ENCODE data around the gene PRICKLE1. TPM values are rescaled to one million over a fixed set of nuclear protein-coding genes. Genes with fewer than 3 reads are reported as not detected.
A peak's percentile ranks its signal among the peaks of the same experiment; 100 is the strongest.

Gene PRICKLE1
- total and polyA plus RNA-seq, 2 of the 4 experiments (the other 2 are of a cell fraction) = 21.3 to 21.7 TPM

- dilution Hi-C loops (cut with HindIII; ENCODE audit: low sequenced_read_pairs, unreplicated experiment) (no loop called here), in situ Hi-C loops (cut with MboI; ENCODE audit: low sequenced_read_pairs) (loop anchor here (10.0 kb wide), 2 partner anchors 697 to 747 kb away; no protein-coding TSS in a partner anchor), intact Hi-C loops (cut with micrococcal nuclease) (loop anchor here (1.0 to 10.0 kb wide), 5 partner anchors 106 to 749 kb away; no protein-coding TSS in a partner anchor)
- BruUV-seq (replicated peaks) = TSS peak; percentile 16
- Histone ChIP-seq H3K4me2 (ENCODE audit: low read depth, low read length) (peak overlapping the region; percentile 92), H4K20me1 (ENCODE audit: insufficient read depth, low read length) (peaks cover 9% of the 10 kb centered on the region; the same call in 1 of the 2 replicates), H3K9me1 (ENCODE audit: insufficient read depth, low read length) (no peaks in the 10 kb centered on the region), H2AK9ac (replicated peaks; ENCODE audit: low read depth, low read length, poor library complexity) (peak overlapping the region; percentile 72), H4K5ac (ENCODE audit: low read depth, low read length) (no peak overlapping the region), H3K56ac (ENCODE audit: extremely low read depth, insufficient read depth, low read length) (no peak overlapping the region), H2AK5ac (ENCODE audit: low read depth, low read length) (peak overlapping the region; percentile 42), H3K14ac (replicated peaks; ENCODE audit: low read depth, low read length) (peak overlapping the region; percentile 34), H2AFZ (replicated peaks; ENCODE audit: low read length, poor library complexity) (peak overlapping the region; percentile 41), H3K18ac (ENCODE audit: low read depth, low read length) (peak overlapping the region; percentile 13), H3K27me3 (ENCODE audit: control insufficient read depth, insufficient read depth, low read length) (peaks cover 5% of the 10 kb centered on the region), H2BK20ac (ENCODE audit: low read depth, low read length) (no peak overlapping the region), H4K91ac (ENCODE audit: insufficient read depth, low read depth, low read length) (no peak overlapping the region), H3K9me3 (ENCODE audit: control insufficient read depth, insufficient read depth, low read length) (no peaks in the 10 kb centered on the region), H3K23ac (ENCODE audit: low read depth, low read length) (peak overlapping the region; percentile 22; the same call in 1 of the 2 replicates), H3K36me3 (ENCODE audit: control insufficient read depth, insufficient read depth, low read length) (no peaks in the 10 kb centered on the region), H3K4me1 (ENCODE audit: control insufficient read depth, insufficient read depth, low read length) (peaks cover 19% of the 10 kb centered on the region), H2BK120ac (ENCODE audit: low read depth, low read length) (no peak overlapping the region), H2BK5ac (ENCODE audit: low read depth, low read length, poor library complexity, severe bottlenecking) (peak overlapping the region; percentile 55), H4K8ac (ENCODE audit: low read depth in 2 of 2, low read length in 2 of 2) (no peak overlapping the region), H2BK15ac (ENCODE audit: low read depth, low read length) (peak overlapping the region; percentile 23; the same call in 1 of the 3 replicates), H3K4me3 (ENCODE audit: insufficient read depth, low read depth, low read length) (peak overlapping the region; percentile 89), H3K79me1 (ENCODE audit: low read depth in 1 of 2, low read length in 2 of 2) (peaks cover 15 to 31% of the 10 kb centered on the region in 2 experiments; a peak in 3 of 4 replicates), H3K4ac (ENCODE audit: low read depth, low read length) (peak overlapping the region; percentile 35; the same call in 1 of the 2 replicates), H3K27ac (ENCODE audit: insufficient read depth, low read length) (no peak overlapping the region), H3K9ac (ENCODE audit: low read depth, low read length) (peak overlapping the region; percentile 69)
- ChIA-PET CTCF (no interaction called here), POLR2A (ENCODE audit: unreplicated experiment) (no interaction called here)
- TF ChIP-seq CTCF (conservative IDR thresholded peaks at IDR 0.05; ENCODE audit: low read depth, low read length) (no peak), MAZ (IDR thresholded peaks at IDR 0.05; ENCODE audit: borderline replicate concordance, low read depth, low read length) (no peak), POLR2A (IDR thresholded peaks at IDR 0.05; ENCODE audit: low read depth, low read length) (no peak), CEBPB (IDR thresholded peaks at IDR 0.05; ENCODE audit: low read depth, low read length) (peak; percentile 95), MAFK (IDR thresholded peaks at IDR 0.05; ENCODE audit: low read depth, low read length) (no peak)
- peak; percentile 16 for DNase-seq
- no peak for ATAC-seq (ENCODE audit: low read depth)
- WGBS, 2 experiments (ENCODE audit: extremely low coverage in 2 of 2, insufficient read length in 1 of 2) = 30% methylated on average over 2 of the region's 7 CpGs; no CpG with 5 or more reads in 1 of the 2 experiments
These were observed 1.7 kb downstream of the PRICKLE1 start for GRCh38 chr12:42587601-42588523.
